GM23248 (cell line): ENCODE results near the gene ID1. TPM values are rescaled to one million over a fixed set of nuclear protein-coding genes. Genes with fewer than 3 reads are reported as not detected.
"Not testable (repeated sequence)": the region's sequence is repeated elsewhere in the genome, so short reads cannot be mapped to it uniquely, and the experiment has no call there.

Experiments
- DNase-seq: peaks from one replicate; pipeline ENCODE4 v3.0.0-alpha.2; 2015
- H2AFZ ChIP-seq: fragments of 200-600 bp; sonication (generic); 2 replicates; pipeline ENCODE4 v1.6.1; 2016; ENCODE audit warnings: antibody characterized with exemption
- H3F3A ChIP-seq: fragments of 200-600 bp; sonication (generic); 2 replicates; pipeline ENCODE4 v1.6.1; 2016; ENCODE audit warnings: mild to moderate bottlenecking, antibody characterized with exemption, mixed run types; ENCODE audit not compliant: insufficient read depth
- H3K27ac ChIP-seq: fragments of 200-600 bp; sonication (generic); 2 replicates; pipeline ENCODE4 v1.5.1; 2016; ENCODE audit warnings: mild to moderate bottlenecking
- H3K27me3 ChIP-seq: fragments of 200-600 bp; sonication (generic); replicated peaks from 2 replicates; pipeline ENCODE4 v1.6.1; 2016; ENCODE audit warnings: mild to moderate bottlenecking; ENCODE audit not compliant: insufficient read depth
- H3K36me3 ChIP-seq: fragments of 200-600 bp; sonication (generic); 2 replicates; pipeline ENCODE4 v1.6.1; 2016; ENCODE audit warnings: low read depth, mild to moderate bottlenecking
- H3K4me1 ChIP-seq: fragments of 200-600 bp; sonication (generic); 2 replicates; pipeline ENCODE4 v1.6.1; 2016; ENCODE audit warnings: mild to moderate bottlenecking; ENCODE audit not compliant: insufficient read depth
- H3K4me2 ChIP-seq: fragments of 200-600 bp; sonication (generic); one replicate; pipeline ENCODE4 v1.6.1; 2016; ENCODE audit warnings: mild to moderate bottlenecking; ENCODE audit not compliant: unreplicated experiment
- H3K4me3 ChIP-seq: fragments of 200-600 bp; sonication (generic); 2 replicates; pipeline ENCODE4 v1.5.1; 2016; ENCODE audit warnings: mild to moderate bottlenecking
- H3K79me2 ChIP-seq: fragments of 200-600 bp; sonication (generic); 2 replicates; pipeline ENCODE4 v1.6.1; 2016; ENCODE audit warnings: mild to moderate bottlenecking; ENCODE audit not compliant: insufficient read depth
- H3K9ac ChIP-seq: fragments of 200-600 bp; sonication (generic); 2 replicates; pipeline ENCODE4 v1.6.1; 2016; ENCODE audit warnings: mild to moderate bottlenecking
- H3K9me2 ChIP-seq: fragments of 200-600 bp; sonication (generic); 2 replicates; pipeline ENCODE4 v1.6.1; 2016; ENCODE audit warnings: mixed run types, mild to moderate bottlenecking, moderate library complexity; ENCODE audit not compliant: insufficient read depth
- H3K9me3 ChIP-seq: fragments of 200-600 bp; sonication (generic); one replicate; pipeline ENCODE4 v1.6.1; 2017; ENCODE audit warnings: low read depth
- H4K20me1 ChIP-seq: fragments of 200-600 bp; sonication (generic); 2 replicates; pipeline ENCODE4 v1.6.0; 2016; ENCODE audit not compliant: insufficient read depth
- EZH2 ChIP-seq: fragments of 200-600 bp; sonication (generic); IDR thresholded peaks from 2 replicates; pipeline ENCODE4 v1.6.1; 2018; ENCODE audit warnings: antibody characterized with exemption, mild to moderate bottlenecking; ENCODE audit not compliant: insufficient read depth, poor library complexity, severe bottlenecking
- EZH2phosphoT487 ChIP-seq: fragments of 200-600 bp; sonication (generic); IDR thresholded peaks from 2 replicates; pipeline ENCODE4 v1.6.1; 2018; ENCODE audit warnings: antibody characterized with exemption, moderate library complexity, mild to moderate bottlenecking, low read depth; ENCODE audit not compliant: insufficient read depth
- WGBS, 2 experiments: methylation state at CpG; one replicate each; pipeline ENCODE4 v1.1.6; 2015 to 2017; ENCODE audit warnings: low lambda C conversion rate in 2 of 2, low coverage in 1 of 2; ENCODE audit errors: missing lambda C conversion rate in 2 of 2; 5-methylcytosine and 5-hydroxymethylcytosine counted together
- in situ Hi-C: fragments of 300-500 bp; cut with MboI; formaldehyde crosslinking; loops from 2 replicates; pipeline ENCODE4 v1.15.0; 2020
- polyA plus RNA-seq: library from polyadenylated mRNA; unstranded; fragments of >200 nt; fragmentation: Nextera tagmentation; extraction: Ambion mirVana; gene quantifications from 2 replicates; pipeline ENCODE4 v1.2.1, GENCODE V29; 2016
- total RNA-seq: library from RNA; depleted of rRNA; stranded (reverse); fragments of >200 nt; shearing (Covaris generic); gene quantifications from 2 replicates; pipeline ENCODE4 v1.2.3, GENCODE V29; 2014

The ID1 gene
- total and polyA plus RNA-seq, 2 experiments from 2014 or later, result 248 to 780 TPM

DNA sequence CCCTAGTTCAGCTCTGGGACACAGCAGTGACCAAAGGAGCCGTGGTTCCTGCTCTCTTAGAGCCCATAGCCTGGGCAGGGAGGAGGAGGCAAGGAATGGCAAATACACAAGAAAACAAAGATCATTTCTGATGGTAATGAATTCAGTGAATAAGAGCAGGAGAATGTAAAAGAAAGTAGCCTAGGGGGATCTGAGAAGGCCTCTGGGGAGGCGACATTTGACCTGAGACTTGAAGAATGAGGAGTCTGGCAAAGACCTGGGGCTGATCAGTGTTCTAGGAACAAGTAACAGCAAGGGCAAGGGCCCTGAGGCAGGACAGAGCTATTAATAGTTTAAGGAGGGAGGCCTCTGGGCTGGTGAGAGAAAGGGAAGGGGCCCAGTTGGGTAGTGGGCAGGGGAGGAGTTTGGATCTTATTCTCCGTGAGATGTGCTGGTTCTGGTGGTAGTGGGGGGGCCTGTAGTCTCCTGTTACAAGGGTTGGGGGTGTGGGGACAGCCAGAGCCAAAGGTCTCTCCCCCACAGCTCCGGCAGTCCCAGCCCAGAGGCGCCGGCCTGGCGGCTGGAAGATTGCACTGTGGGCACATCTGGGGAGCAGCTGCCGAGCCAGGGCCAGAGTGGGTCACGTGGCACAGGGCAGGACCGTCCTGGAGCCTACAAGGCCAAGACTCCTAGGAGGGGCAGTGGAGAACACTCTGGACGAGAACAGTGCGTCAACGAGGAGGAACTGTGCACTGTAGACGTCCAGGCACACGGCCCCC, 9.3 kb upstream of the ID1 start:
- Histone ChIP-seq H3K9me2 (no peaks in the 10 kb centered on the region), H3K4me2 (peak overlapping the region; percentile 34), H4K20me1 (no peaks in the 10 kb centered on the region), H3K79me2 (peaks cover 29% of the 10 kb centered on the region), H3K27me3 (no peaks in the 10 kb centered on the region), H3K4me1 (peaks cover 34% of the 10 kb centered on the region), H3K9me3 (no peaks in the 10 kb centered on the region), H2AFZ (no peak overlapping the region), H3K4me3 (0 out of 2 replicates have a peak overlapping the region, but pooled peaks have one; percentile 1), H3F3A (peaks cover 48% of the 10 kb centered on the region), H3K36me3 (no peaks in the 10 kb centered on the region), H3K27ac (peak overlapping the region; percentile 96), H3K9ac (peak overlapping the region; percentile 83)
- TF ChIP-seq EZH2, result no peak
- no peak for TF ChIP-seq EZH2phosphoT487
- in situ Hi-C loops, result no loop called here
- DNase-seq, result peak; percentile 99
- WGBS, 2 experiments, result 0 to 1% methylated on average over 8 to 15 of the region's 15 CpGs

DNA sequence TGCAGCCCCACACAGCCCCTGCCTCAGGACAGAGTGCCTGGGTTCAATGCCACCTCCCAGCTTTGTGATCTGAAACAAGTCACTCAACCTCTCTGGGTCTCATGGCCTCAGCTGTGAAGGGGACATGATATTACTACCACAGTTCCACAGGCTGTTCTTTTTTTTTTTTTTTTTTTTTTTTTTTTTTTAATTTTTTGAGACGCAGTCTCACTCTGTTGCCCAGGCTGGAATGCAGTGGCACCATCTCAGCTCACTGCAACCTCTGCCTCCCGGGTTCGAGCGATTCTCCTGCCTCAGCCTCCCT, 8.7 kb upstream of the ID1 start:
- in situ Hi-C loops, H4K20me1 ChIP-seq, H3K9me3 ChIP-seq, H3K36me3 ChIP-seq, H3K9me2 ChIP-seq, H3K27me3 ChIP-seq, H3K4me3 ChIP-seq, DNase-seq, H2AFZ ChIP-seq: not testable (repeated sequence)
- Histone ChIP-seq H3K27ac (peak overlapping the region; percentile 96), H3K79me2 (peaks cover 29% of the 10 kb centered on the region), H3K4me1 (peaks cover 34% of the 10 kb centered on the region), H3K9ac (peak overlapping the region; percentile 83), H3F3A (peaks cover 43% of the 10 kb centered on the region), H3K4me2 (peak overlapping the region; percentile 10)
- WGBS, 2 experiments, result 5 to 17% methylated on average over 3 to 4 of the region's 4 CpGs

DNA sequence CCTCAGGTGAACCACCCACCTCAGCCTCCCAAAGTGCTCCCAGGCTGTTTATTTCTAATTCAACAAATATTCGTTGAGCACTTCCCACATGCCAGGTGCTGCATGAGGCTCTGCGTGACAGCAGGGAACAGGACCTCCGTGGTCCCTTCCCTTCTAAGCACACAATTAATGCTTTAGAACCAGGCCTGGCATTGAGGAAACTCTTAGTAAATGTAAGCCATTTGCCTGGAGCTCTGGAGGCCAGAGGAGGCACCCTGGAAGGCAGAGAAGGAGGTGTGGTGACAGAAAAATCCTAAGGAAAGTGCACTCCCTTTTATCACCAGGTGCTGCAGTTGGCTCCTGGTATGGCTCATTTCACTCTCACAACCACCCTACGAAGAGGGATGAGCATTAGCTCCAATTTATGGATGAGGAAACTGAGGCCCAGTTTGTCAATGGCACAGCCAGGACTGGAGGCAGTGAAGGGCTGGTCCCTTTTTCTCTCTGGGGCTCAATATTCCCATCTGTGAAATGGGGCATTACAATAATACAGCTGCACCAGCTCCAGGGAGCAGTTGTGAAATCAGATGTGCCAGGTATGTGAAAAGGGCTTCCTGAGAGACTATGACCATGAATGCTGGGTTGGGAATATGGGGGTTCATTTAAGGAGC, 8.1 kb upstream of the ID1 start:
- Histone ChIP-seq H3K79me2 (peaks cover 29% of the 10 kb centered on the region), H2AFZ (no peak overlapping the region), H3K4me3 (no peak overlapping the region), H3K36me3 (no peaks in the 10 kb centered on the region), H3K4me1 (peaks cover 35% of the 10 kb centered on the region), H3K4me2 (peak overlapping the region; percentile 10), H3F3A (peaks cover 49% of the 10 kb centered on the region), H3K27me3 (no peaks in the 10 kb centered on the region), H3K27ac (peak overlapping the region; percentile 96), H3K9ac (peak overlapping the region; percentile 83), H4K20me1 (no peaks in the 10 kb centered on the region), H3K9me2 (no peaks in the 10 kb centered on the region), H3K9me3 (no peaks in the 10 kb centered on the region)
- in situ Hi-C loops, result no loop called here
- DNase-seq, result no peak
- 47 to 53% methylated on average over 4 of the region's 4 CpGs for WGBS, 2 experiments
- TF ChIP-seq EZH2, result no peak
- no peak for TF ChIP-seq EZH2phosphoT487

GRCh38 chr20:31597481-31597855, 7.6 kb upstream of the ID1 start:
- H3K4me1 ChIP-seq, result peaks cover 40% of the 10 kb centered on the region
- no peaks in the 10 kb centered on the region for H4K20me1 ChIP-seq
- H3K79me2 ChIP-seq, result peaks cover 29% of the 10 kb centered on the region
- H3K9me2 ChIP-seq, result no peaks in the 10 kb centered on the region
- no peaks in the 10 kb centered on the region for H3K27me3 ChIP-seq
- no peaks in the 10 kb centered on the region for H3K9me3 ChIP-seq
- DNase-seq, result no peak
- H3K9ac ChIP-seq, result peak overlapping the region; percentile 83; the same call in 1 of the 2 replicates
- no peak overlapping the region for H3K4me3 ChIP-seq
- in situ Hi-C loops, result no loop called here
- 92% methylated on average over 2 of the region's 2 CpGs for WGBS, 2 experiments
- H3K36me3 ChIP-seq, result no peaks in the 10 kb centered on the region
- TF ChIP-seq EZH2phosphoT487, result no peak
- no peak for TF ChIP-seq EZH2
- peaks cover 54% of the 10 kb centered on the region for H3F3A ChIP-seq
- H3K27ac ChIP-seq, result peak overlapping the region; percentile 96
- H3K4me2 ChIP-seq, result no peak overlapping the region
- H2AFZ ChIP-seq, result no peak overlapping the region
